Measurements from ENCODE around the gene ARHGEF19. TPM values are rescaled to one million over a fixed set of nuclear protein-coding genes. Genes with fewer than 3 reads are reported as not detected.
"Not testable (repeated sequence)": the region's sequence is repeated elsewhere in the genome, so short reads cannot be mapped to it uniquely, and the experiment has no call there.

The ARHGEF19 gene
- total RNA-seq, 2 experiments from 2014 or later = 5.7 to 6.0 TPM

DNA sequence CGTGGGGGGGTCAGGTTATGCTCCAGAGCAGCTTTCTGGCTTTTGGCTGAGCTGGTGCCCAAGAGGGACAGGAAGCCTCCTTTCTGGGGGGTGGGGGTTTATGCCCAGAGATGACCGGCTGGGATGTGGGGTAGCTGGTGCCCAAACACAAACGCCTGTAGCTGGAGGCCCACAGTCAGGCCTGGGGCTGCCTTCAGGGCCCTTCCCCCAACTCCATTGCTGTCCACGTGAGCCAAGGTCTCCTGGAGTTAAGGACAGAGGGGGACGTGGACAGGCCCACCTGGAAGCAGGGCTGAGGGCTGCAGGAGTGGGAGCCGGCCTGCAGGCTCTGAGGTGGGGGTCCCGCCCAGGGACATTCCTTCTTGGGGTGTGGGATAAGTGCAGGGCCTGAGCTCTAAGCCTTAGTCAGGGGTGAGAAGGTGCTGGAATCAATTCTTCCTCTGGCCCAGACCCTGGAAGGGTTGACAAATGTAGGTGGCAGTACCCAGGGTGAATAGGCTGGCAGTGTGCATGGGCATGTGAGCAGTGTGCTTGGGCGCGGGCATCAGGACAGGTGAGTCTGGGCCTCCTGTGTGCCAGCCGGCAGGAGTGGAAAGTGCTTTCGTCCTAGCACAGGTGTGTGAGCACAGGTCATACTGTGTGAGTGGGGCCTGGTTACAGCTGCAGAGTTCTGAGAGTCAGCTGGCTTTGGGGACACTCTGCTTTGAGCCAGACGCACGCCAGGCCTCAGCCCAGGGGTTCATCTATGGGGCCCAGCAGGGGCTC lies 17.7 kb upstream of the ARHGEF19 start:
- ChIA-PET POLR2A (no interaction called here), CTCF (interaction anchor here (0.8 kb wide), 1 partner anchor 8 kb away, joined by 3 read pairs; no protein-coding TSS in a partner anchor)

DNA sequence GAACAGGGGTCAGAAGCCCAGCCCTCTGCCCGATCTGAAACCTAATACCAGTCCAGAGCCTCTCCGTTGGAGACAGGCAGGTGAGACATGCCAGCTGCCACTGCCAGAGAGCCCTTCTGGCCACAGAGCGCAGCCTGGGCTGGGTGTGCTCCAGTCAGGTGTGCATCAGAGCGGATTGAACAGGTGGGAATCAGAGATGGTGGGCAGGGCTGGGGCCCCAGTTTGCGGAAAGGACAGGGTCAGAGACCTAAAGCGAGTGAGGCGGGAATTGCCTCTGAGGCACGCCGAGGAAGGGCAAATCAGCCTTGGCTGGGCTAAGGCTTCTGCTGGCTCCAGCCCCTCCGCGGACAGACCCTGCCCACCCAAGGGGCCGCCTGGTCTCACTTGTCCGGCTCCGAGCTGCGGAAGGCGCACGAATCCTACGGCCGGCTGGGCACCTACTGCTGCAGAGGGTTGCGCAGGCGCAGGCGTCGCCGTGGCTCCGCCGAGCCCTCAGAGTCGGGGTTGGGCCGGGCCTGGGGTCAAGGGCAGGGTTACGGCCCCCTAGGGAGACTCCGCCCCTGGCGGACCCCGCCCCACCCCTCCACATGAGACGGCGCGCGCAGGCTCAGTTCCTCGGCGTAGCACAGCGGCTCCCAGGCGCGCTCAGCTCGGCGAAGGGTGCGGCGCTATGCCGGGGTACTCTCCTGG lies 14.2 kb upstream of the ARHGEF19 start:
- ChIA-PET CTCF (no interaction called here), POLR2A (no interaction called here)

DNA sequence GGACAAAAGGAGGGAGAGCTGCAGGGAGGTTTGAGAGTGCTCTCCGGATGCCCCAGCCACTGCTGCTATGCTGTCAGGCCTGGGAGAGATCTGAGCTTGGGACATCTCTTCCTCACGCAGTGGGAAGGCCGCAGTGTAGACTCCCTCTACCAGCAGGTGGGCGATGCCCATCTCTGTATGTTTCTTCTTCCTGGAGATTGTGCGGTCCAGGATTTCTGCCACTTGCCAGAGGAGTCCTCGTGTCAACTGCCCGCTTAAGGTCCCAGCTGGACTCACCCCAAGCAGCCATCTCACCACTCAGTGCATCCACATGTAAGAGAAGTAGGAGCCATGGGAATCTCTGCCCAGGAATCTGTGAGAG lies 13.7 kb upstream of the ARHGEF19 start:
- ChIA-PET POLR2A (no interaction called here), CTCF (no interaction called here)

DNA sequence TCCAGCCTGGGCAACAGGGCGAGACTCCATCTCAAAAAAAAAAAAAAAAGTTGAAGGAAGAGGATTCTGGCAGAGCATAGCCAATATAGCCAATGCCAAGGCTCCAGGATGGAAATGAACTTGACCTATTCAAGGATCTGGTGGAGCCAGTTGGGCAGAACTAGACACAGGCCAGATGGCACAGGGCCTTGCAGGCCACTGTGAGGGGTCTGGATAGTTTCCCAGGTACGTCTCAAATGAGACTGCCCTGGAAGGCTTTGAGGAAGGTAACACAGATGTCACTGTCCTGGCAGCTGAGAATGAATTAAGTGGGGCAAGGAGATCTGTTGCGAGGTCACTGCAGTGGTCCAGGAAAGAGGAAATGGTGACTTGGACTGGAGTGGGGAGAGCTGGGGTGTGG lies 12.0 kb upstream of the ARHGEF19 start:
- ChIA-PET POLR2A (no interaction called here), CTCF (no interaction called here)

DNA sequence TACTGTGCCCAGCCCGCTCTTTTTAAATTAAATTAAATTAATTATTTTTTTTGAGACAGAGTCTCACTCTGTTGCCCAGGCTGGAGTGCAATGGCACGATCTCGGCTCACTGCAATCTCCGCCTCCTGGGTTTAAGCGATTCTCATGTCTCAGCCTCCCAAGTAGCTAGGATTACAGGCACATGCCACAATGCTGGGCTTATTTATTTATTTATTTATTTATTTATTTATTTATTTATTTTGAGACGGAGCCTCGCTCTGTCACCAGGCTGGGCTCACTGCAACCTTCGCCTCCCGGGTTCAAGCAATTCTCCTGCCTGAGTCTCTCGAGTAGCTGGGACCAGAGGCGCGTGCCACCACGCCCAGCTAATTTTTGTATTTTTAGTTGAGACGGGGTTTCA lies 10.3 kb upstream of the ARHGEF19 start:
- CTCF ChIA-PET = interaction anchor here (1.9 kb wide), 1 partner anchor 14 kb away, joined by 4 read pairs; the partner anchor contains the start of gene CPLANE2
- POLR2A ChIA-PET = not testable (repeated sequence)

DNA sequence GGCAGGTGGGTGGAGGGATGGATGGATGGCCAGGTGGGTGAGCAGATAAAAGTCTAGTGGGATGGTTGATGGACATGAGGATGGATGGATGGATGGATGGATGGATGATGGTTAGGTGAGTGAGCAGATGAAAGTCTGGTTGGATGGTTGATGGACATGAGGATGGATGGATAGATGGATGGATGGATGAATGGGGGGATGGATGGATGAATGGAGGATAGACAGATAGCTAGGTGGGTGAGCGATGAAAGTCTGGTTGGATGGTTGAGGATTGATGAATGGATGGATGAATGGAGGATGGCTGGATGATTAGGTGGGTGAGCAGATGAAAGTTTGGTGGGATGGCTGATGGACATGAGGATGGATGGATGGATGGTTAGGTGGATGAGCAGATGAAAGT lies 9.0 kb upstream of the ARHGEF19 start:
- ChIA-PET CTCF (interaction anchor here (0.9 to 1.9 kb wide), 2 partner anchors 15 to 23 kb away, joined by 4 read pairs; partner anchors contain the start of gene CPLANE2), POLR2A (no interaction called here)

DNA sequence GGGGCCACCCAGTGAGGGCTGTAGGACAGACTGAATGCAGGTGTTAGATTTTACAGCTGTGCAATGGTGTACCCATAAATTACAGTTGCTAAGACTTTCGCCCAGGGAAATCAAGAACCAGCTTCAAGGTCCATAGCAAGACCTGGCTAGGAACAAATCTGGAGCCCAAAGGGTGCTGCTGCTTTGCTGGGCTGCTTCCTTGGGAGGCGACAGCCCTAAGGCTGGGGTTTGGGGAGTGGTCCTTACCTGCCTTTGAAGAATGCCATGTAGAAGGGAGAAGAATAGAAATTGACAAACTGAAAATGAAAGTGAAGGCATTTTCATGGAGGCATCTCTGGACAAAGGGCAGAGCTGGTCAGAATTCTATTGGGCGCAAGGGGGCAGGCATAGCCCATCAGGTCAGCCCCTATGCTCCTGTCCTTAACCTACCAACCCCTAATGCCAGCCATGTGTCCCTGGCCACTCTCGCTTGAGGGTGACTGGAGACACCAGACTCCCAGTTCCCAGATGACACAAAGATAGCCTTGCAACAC lies 7.6 kb upstream of the ARHGEF19 start:
- POLR2A ChIA-PET = no interaction called here
- CTCF ChIA-PET = no interaction called here

DNA sequence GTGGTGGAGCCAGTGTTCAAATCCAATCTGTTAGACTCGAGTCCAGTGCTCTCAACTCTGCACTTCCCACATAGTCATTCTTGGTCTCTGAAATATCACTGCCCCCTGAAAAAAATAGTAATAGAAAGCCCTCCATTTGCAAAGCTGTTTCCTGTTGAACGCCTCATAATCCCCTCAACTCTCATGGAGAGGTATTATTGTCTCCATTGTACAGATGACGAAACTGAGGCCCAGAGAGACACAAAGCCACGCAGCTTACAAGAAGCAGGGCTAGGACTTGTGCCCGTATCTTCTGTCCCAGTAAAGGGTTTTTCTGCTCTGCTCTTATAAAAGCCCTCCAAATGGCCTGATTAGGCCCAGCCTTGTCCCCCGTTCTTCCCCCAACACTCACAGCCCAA lies 6.2 kb upstream of the ARHGEF19 start:
- CTCF ChIA-PET = interaction anchor here (0.6 kb wide), 1 partner anchor 536 kb away, joined by 3 read pairs; no protein-coding TSS in a partner anchor
- POLR2A ChIA-PET = no interaction called here

DNA sequence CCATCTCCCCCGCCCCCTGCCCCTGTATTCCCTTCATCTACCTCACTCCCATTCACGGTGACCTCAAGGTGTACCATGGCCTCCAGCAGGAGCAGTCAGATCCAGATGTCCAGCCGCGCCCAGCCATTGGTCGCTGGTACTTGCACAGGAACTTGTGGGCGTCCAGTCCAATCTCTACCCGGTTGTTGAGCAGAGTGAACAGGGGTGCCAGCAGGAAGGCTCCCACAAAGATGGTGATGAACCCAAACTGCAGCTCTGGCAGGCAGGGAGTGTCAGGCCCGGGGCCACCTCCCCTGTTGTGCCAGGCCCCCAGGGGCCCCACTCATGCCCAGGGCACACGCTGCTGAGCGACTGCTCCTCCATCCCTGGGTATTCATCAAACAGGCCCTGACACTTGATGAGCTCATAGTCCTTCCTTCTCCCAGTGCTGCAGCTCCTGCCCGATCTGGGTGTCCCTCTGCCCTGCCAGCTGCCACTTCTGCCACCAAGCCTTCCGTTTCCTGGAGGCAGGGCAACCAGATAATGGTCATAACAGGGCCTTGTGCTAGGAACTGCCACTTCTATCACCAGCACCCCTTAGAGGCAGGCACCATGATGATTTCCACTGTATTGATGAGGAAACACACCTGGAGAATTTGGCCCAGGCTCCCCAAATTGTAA lies 5.7 kb upstream of the ARHGEF19 start:
- POLR2A ChIA-PET = interaction anchor here (2.3 kb wide), 1 partner anchor 11 kb away, joined by 10 read pairs; no protein-coding TSS in a partner anchor
- CTCF ChIA-PET = interaction anchor here (1.3 kb wide), 1 partner anchor 17 kb away, joined by 5 read pairs; no protein-coding TSS in a partner anchor

DNA sequence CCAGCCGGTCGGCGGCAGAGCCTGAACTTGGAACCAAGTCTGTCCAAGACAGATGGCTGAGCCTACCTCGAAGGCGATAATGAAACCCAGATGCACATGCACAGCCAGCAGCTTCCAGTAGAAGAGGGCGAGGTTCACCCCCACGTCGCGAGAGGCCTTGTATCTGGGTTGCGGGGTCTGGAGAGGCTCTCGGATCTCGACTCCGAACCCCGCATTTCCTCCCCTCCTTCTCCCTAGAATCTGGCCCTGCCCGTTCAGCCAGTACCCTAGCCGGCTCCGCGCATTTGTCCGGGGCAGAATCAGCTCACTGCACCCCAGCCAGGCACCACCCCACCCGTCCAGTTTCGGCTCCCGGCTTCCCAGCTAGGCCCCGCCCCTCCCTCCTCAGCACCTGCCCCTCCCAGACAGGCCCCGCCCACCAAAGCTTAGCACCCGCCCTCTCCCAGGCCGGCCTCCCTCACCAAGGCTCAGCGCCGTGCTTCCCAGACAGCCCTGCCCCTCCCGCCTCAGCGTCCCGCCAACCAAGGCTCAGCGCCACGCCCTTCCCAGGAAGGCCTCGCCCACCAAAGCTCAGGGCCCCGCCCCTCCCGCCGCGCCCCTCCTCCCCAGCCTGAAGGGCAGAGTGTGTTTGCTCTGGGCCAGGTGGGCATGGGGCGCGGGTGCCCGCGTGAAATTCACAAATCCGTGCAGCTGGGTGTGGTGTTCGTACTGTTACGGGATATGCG lies 4.8 kb upstream of the ARHGEF19 start:
- ChIA-PET POLR2A (interaction anchor here (0.7 to 2.3 kb wide), 2 partner anchors 10 to 296 kb away, joined by 3 to 10 read pairs; no protein-coding TSS in a partner anchor), CTCF (interaction anchor here (0.6 to 1.4 kb wide), 5 partner anchors 10 to 79 kb away, joined by 3 to 5 read pairs (median 3); no protein-coding TSS in a partner anchor)

DNA sequence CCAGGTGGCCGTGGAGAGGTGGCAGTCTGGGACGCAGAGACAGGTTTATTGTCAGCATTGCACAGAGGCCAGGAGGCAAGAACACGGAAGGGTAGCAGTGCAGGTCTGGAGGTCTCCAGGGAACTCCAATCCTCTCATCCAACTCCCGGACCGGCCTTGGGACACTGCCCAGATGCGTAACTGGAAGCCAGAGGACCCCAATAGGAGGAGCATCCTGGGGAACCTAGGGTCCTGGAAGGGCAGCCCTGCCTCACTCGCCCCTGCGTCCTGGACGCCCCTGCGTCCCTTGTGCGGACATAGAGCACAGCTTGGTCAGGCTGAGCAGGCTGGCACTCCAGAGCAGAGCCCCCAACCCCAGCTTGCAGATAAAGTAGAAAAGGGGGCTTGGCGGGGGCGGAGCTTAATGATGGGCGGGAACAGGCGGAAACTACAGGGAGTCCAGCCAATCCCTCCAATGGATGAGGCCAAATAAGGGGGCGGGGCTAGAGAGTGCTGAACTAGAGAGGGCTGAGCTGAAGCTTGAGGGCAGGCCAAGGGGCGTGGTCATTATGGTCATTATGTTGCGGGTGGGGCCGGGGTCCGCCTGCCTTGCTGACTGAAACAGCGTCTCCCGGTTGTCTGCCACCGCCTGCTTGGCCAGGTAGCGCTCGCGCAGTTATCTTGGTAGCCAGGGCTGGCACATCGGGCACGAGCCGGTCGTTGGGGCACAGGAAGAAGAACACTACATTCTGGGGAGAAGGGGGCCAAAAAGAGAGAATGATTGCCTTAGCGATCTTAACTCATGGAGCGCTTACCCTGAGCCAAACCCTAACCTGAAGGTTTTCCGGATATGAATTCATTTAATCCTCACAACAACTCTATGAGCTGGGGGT lies 3.7 kb upstream of the ARHGEF19 start:
- ChIA-PET POLR2A (interaction anchor here (1.0 to 2.3 kb wide), 2 partner anchors 9 to 140 kb away, joined by 3 to 10 read pairs; no protein-coding TSS in a partner anchor), CTCF (interaction anchor here (0.6 to 1.4 kb wide), 2 partner anchors 26 to 80 kb away, joined by 3 to 4 read pairs; no protein-coding TSS in a partner anchor)

DNA sequence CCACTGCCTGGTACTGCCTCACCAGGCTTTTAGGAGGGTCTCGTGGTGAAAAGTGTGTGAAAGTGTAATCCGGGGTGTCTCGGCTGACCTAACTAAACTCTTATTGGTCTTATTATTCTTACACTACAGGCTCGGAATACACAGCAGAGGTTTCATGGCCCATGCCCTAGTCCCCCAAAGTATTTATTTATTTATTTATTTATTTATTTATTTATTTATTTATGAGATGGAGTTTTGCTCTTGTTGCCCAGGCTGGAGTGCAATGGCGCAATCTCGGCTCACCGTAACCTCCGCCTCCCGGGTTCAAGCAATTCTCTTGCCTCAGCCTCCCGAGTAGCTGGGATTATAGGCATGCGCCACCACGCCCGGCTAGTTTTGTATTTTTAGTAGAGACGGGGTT lies 2.8 kb upstream of the ARHGEF19 start:
- CTCF ChIA-PET, POLR2A ChIA-PET: not testable (repeated sequence)

DNA sequence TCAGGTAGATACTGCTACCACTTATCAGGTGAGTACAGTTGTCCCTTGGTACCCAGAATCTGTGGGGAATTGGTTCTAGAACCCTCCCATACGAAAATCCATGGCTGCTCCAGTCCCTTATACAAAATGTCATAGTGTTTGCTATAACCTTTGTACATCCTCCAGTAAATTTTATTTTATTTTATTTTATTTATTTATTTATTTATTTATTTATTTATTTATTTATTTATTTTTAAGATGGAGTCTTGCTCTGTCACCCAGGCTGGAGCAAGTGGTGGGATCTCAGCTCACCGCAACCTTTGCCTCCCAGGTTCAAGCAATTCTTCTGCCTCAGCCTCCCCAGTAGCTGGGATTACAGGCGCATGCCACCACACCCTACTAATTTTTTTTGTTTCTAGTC lies 1.1 kb upstream of the ARHGEF19 start:
- POLR2A ChIA-PET = not testable (repeated sequence)
- CTCF ChIA-PET = interaction anchor here (1.2 kb wide), 1 partner anchor 31 kb away, joined by 4 read pairs; no protein-coding TSS in a partner anchor

DNA sequence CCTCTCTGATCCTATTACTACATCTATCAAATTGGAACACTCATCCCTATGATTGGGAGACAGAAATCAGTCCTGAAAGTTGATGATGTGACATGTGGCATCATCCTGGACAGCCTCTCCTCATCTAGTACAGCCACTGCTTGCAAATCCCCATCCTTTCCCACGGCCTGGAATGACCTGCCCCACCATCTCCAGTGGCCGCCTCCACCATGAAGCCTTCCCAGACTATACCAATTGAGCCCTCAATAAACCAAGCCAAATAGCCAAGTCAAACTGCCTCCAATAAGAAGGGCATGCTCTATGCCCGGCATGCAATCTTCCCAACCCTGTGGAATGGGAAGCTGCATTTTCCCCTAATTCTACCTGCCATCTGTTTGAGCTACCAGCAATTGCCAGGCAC lies 561 bp upstream of the ARHGEF19 start:
- POLR2A ChIA-PET = no interaction called here
- CTCF ChIA-PET = interaction anchor here (1.2 kb wide), 1 partner anchor 31 kb away, joined by 4 read pairs; no protein-coding TSS in a partner anchor

DNA sequence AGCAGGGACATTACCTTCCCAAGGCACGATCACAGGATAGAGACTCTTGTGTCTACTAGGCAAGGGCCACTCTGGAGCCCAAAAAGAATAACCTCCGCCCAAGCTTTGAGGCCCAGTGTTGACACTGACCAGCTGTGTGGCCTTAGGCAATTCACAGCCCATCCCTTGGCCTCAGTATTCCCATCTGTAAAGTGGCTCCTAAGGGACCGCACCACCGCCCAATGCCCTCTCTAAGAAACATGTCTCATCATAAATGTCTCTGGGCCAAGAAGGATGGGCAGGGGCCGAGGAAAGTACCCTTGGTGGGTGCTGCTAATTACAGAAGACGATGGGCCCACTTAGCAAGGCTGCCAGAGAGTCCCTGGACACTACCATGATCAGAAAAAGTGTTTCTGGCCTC lies 628 bp downstream of the ARHGEF19 start:
- ChIA-PET POLR2A (no interaction called here), CTCF (no interaction called here)

DNA sequence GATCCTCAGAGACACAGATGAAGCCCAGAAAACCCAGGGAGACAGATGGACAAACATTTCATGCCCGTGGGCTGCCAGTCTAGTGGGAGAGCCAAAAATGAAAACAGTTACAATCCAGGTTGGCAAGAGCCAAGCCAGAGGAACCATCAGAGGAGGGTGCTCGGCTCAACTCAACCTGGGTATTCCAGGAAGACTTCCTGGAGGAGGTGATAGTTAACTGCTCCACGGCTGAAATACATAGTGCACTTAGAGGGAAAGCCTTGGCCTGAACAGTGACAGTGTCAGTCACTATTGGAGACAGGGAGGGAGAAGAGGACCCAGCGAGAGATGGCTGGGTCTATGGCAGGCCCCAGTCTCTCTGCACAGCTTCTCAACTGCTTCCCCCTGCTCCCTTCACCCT lies 1.9 kb downstream of the ARHGEF19 start:
- POLR2A ChIA-PET = no interaction called here
- CTCF ChIA-PET = no interaction called here

DNA sequence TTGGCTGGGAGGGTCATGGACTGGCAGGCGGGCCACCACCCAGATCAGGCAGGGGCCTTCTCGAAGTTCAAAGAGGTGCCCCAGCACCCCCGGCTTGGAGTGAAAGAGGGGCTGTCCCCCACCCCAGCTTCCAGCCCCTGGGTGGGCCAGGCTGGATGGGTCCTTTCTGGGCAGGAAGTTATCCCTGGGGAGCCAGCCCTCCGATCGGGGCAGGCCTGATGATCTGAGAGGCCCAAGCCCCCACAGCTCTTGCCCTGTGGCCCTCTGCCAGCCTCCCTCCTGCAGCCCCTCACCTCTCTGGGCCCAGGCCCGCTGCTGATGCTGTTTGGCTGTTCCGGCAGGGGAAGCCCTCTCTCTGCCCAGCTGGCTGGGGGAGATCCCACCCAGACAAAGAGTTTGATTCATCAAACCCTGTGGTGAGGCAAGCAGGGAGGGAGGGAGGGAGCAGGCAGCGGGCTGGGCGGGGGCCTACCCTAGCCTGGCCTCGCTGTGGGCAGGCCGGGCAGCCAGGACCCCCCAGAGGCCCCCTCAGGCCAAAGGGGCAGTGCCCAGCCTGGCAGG lies 2.5 kb downstream of the ARHGEF19 start:
- CTCF ChIA-PET = no interaction called here
- POLR2A ChIA-PET = no interaction called here

Measured in activated CD8-positive, alpha-beta memory T cell treated with anti-CD3 and anti-CD28 coated beads for 36 hours (primary cell).